Measurements from ENCODE around the gene CHGA.

The CHGA gene

DNA sequence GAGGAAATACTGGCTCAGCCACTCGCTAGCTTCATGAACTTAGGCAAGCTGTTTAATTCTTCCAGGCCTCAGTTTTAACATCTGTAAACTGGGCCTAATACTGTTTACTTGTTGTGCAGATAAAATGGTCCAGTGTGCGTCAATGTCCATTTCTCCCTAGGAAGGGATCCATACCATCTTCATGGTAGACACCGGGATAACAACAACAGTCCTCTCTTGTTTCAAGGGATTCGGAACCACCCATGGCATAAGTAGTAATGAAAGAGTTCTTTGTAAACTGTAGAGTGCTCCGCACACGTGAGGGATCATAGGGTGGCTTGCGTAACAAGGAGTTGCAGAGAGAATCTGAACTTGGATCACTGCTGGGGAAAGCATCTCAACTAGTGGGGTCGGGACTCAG, 17.3 kb upstream of the CHGA start:
- DNase-seq, result no peak

GRCh38 chr14:92906420-92906819, 16.5 kb upstream of the CHGA start:
- no peak for DNase-seq

DNA sequence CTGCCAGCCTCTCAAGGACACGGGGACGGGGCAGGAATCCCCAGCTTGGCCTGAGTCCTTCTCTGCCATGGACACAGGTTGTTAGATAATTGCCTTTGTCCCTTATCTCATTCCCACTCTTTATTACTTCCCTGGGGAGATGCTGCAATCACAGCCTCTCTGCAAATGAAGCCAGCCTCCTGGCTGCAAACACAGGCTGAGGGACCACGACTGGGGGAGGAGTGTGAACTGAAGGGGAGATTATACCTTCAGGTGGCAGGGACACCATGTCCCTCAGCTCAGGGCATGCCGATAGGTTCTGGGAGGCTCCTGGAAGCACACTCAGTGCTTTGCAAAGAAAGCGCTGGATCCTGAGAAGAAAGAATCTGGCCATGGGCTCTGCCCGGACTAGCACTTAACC, 16.1 kb upstream of the CHGA start:
- no peak for DNase-seq

GRCh38 chr14:92907316-92907911, 15.5 kb upstream of the CHGA start:
- DNase-seq, result no peak

- peak; percentile 34 for DNase-seq
Measured at GRCh38 chr14:92914087-92914656, 8.8 kb upstream of the CHGA start.

GRCh38 chr14:92916201-92916600, 6.7 kb upstream of the CHGA start:
- no peak for DNase-seq

DNA sequence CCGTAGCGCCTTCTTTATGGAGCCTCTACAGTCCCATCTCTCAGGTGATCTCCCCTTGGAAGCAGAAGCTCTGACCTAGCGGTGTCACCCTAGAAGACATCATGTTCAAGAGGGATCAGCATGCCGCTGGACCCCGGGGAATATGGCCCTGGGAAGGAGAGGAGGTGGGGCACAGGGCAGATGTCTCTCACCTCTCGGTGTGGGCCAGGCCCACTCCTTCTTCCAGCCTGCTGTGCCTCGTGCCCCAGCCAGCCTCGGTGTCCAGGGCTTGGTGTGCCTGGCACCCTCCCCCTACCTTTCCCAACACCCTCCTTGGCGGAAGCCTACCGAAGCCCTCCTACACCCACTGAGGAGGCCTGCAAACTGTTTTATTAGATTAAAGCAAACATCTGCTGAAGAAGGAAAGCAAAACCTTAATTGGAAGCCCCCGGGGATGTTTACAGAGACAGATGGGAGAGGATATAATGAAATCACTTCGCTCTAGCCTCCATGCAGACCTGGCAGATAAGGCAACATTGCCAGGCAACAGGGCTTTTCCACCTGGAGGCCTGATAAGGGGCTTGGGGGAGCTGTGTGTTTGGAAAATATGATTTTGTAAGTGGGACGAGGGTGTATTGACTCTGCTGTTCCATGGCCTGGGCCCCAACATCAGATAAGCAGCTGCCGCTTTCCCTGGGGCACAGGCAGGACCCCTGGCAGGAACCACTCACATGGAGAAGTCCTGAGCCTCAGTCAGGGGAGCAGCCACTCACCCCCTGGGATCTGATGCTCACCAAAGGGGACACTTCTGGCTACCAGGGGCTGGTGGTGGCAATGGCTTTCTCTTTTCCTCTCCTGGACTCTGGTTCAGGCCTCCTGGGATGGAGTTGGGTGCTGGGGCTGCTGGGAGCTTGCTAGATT, 5.7 kb upstream of the CHGA start:
- no peak for DNase-seq

DNA sequence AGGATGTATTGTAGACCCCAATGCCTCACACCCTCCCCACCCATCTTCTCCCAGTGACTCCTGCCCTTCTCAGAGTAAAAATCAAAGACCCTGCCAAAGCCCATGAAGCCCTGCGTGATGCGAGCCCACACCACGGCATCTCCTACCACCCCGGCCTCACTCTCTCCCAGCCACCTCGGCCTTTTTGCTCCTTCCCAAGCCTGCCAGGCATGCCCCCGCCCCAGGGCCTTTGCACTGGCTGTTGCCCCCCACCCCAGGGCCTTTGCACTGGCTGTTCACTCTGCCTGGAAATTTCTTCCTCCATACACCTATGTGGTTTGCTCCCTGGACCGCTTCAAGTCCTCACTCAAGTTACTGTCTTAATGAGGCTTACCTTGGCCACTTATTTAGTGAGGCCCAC, 5.0 kb upstream of the CHGA start:
- no peak for DNase-seq

DNA sequence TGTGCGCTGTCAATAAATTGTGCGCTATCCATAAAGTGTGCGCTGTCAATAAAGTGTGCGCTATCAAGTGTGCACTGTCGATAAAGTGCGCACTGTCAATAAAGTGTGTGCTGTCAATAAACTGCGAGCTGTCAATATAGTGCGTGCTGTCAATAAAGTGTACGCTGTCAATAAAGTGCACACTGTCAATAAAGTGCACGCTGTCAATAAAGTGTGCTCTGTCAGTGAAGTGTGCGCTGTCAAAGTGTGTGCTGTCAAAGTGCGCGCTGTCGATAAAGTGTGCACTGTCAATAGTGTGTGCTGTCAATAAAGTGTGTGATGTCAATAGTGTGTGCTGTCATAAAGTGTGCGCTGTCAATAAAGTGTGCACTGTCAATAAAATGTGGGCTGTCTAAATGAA, 2.9 kb upstream of the CHGA start:
- no peak for DNase-seq

- DNase-seq, result no peak
Measured at GRCh38 chr14:92922155-92922735, 705 bp upstream of the CHGA start.

- DNase-seq, result no peak
Measured at GRCh38 chr14:92923744-92924103, 774 bp downstream of the CHGA start.

DNA sequence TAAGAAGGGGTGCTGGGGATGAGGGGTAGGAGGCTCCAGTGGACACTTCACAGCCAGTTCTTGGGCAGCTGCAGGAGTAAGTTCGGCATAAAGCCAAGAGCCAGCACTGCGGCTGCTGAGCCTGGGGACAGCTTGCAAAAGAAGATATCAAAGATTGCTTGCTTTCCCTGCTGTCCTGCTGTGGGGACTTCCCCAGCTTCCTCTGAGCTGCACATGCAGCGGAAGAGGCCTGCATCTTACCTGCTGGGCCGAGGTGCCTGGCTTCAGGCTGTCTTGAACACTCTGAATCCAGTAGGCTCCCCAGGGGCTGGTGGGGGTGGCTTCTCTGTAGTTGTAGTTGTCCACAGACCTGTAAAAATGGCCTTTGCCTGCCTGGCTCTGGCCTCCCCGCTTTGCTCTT, 1.3 kb downstream of the CHGA start:
- no peak for DNase-seq

GRCh38 chr14:92925446-92925845, 2.5 kb downstream of the CHGA start:
- DNase-seq, result no peak

DNA sequence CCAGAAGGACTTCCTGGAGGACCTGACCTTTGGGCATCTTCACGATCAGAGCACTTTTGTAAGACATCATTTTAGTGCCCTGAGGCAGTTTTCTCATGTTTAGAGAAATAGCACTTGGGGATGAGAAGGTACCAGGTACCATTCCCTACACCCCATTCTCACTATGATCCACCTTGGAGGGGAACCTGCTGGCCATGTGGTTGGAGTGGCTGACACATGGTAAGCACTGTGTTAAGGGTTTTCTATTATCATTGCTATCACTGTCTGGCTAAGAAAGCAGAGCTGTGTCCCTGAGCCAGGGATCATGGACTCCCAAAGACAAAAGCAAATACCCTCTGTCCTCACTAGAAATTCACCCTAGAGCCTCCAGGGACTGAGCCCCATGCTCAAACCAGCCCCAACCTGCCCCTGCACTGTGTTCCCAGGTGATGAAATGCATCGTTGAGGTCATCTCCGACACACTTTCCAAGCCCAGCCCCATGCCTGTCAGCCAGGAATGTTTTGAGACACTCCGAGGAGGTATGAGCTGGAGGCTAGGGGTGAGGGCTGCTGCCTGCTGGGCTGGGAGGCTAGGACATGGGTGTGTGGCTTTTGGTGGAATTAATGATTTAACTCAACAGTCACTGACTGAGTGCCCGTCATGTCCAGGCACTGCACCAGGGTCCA, 3.4 kb downstream of the CHGA start:
- no peak for DNase-seq

- no peak for DNase-seq
Measured at GRCh38 chr14:92926931-92927330, 4.0 kb downstream of the CHGA start.

DNA sequence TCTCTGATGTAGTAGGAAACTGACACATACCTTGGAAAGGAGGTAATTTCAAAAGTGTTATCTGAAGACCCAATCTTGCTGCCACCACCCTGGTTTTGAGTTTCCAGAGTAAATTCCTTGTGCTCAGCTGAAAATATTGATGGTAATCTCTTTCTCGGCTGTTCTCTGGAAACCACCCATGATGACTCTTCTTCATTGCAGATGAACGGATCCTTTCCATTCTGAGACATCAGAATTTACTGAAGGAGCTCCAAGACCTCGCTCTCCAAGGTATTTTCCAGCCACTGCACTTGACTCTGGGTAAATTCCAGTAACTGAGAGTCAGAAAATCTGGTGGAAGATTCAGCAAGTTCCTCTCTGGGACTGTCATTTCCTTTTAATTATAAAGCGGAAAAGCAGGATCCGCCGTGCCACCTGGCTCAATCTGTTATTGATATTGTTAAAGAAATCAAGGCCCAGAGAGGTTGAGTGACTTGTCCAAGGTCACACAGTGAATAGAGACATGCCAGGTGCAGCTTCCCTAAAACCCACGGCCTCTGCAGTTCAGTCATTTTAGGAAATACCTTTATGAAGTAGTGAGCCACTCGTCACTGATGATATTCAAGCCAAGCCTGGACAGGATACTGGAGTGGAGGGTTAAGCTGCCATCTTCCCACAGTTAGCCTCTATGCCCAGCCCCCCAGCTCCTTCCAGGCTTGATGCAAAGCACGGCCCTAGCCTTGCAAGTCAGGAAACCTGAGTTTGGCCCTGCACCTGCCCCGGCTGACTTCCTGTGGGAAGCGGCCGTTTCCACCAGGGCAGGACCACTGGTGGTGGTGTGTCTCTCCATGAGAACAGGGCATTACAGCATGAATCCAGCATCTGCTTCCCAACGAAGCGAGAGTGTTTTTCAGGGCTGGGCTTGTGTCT, 4.7 kb downstream of the CHGA start:
- no peak for DNase-seq

DNA sequence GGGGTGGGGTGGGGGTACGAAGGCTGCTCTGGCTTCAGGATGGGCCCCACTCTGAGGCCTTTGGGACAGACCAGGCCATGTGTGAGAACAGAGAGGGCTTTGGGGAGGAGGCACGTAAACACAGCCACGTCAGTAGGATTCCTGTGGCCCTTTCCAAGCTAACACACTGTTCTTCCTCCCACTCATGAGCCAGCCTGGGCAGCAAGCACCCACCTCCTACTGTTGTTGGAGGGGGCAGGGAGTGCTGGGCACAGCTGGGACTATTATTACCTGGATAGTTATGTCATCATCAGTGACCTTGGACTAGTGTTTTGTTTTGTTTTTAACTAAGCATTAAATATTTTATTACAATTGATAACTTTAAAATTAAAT, 5.3 kb downstream of the CHGA start:
- no peak for DNase-seq

- DNase-seq, result no peak
Measured at GRCh38 chr14:92928961-92929688, 6.2 kb downstream of the CHGA start.

- DNase-seq, result no peak
Measured at GRCh38 chr14:92929689-92930608, 7.0 kb downstream of the CHGA start.

Measured in CD4-positive, alpha-beta T cell treated with Interleukin-6 for 4 hours (primary cell).